Hypothalamus (tissue), 51 donors: Measurements from ENCODE around the gene ZNF606.

Experiments
- DNase-seq, 51 donors: peaks; one replicate each; lab custom pipeline; 2025; lab: John Stamatoyannopoulos, UW

ZNF606 gene

GRCh38 chr19:58002384-58003173, at the start of gene ZNF606:
TSS of gene ZNF606 (minus strand) at chr19:58002820. CDS start at chr19:58001319, 1,501 bp downstream.
- DNase-seq: peak; percentile 46 to 89 (median 78)

- DNase-seq: no peak
Observed at GRCh38 chr19:58052256-58052655, 49.6 kb upstream of the ZNF606 start.

- DNase-seq: no peak
Observed at GRCh38 chr19:58047672-58048071, 45.1 kb upstream of the ZNF606 start.

GRCh38 chr19:58046856-58047255, 44.2 kb upstream of the ZNF606 start:
- no peak for DNase-seq

- no peak for DNase-seq
Observed at GRCh38 chr19:58045411-58046050, 42.9 kb upstream of the ZNF606 start.

GRCh38 chr19:58044886-58045285, 42.3 kb upstream of the ZNF606 start:
- no peak for DNase-seq

- DNase-seq: no peak
Observed at GRCh38 chr19:58044391-58044790, 41.8 kb upstream of the ZNF606 start.

- no peak for DNase-seq
Observed at GRCh38 chr19:58042495-58043340, 40.1 kb upstream of the ZNF606 start.

GRCh38 chr19:58040751-58041525, 38.3 kb upstream of the ZNF606 start:
- no peak for DNase-seq

GRCh38 chr19:58038688-58039204, 36.1 kb upstream of the ZNF606 start:
- no peak for DNase-seq

GRCh38 chr19:58037927-58038687, 35.5 kb upstream of the ZNF606 start:
- DNase-seq: peak in 38 of 51 donors; percentile 3 to 78 (median 38)

- DNase-seq: peak in 1 of 51 donors; percentile 45
Observed at GRCh38 chr19:58035863-58036262, 33.2 kb upstream of the ZNF606 start.

- peak in 9 of 51 donors; percentile 8 to 42 (median 20) for DNase-seq
Observed at GRCh38 chr19:58034477-58034793, 31.8 kb upstream of the ZNF606 start.

GRCh38 chr19:58033741-58034476, 31.3 kb upstream of the ZNF606 start, which contains the start of gene ZSCAN1:
TSS of gene ZSCAN1 (plus strand) at chr19:58034025. CDS start at chr19:58037837, 3,812 bp downstream.
- peak; percentile 35 to 98 (median 91) for DNase-seq

- no peak for DNase-seq
Observed at GRCh38 chr19:58024661-58025060, 22.0 kb upstream of the ZNF606 start.

GRCh38 chr19:58022283-58022660, 19.7 kb upstream of the ZNF606 start:
- no peak for DNase-seq

GRCh38 chr19:58021541-58022282, 19.1 kb upstream of the ZNF606 start:
- peak in 35 of 51 donors; percentile 2 to 75 (median 42) for DNase-seq

GRCh38 chr19:58020129-58020528, 17.5 kb upstream of the ZNF606 start:
- DNase-seq: no peak
